Endodermal cell (in vitro differentiated cells): ENCODE data around the gene CARS1. TPM values are rescaled to one million over a fixed set of nuclear protein-coding genes. Genes with fewer than 3 reads are reported as not detected.

Experiments used
- DNase-seq: peaks from one replicate; pipeline ENCODE4 v3.0.0-alpha.2; 2017
- H3K27ac ChIP-seq: 2 replicates; pipeline ENCODE4 v1.5.1; 2013; ENCODE audit warnings: mild to moderate bottlenecking, low read depth, low read length, moderate library complexity
- H3K27me3 ChIP-seq: 2 replicates; pipeline ENCODE4 v1.6.1; 2013; ENCODE audit warnings: mild to moderate bottlenecking, low read length, moderate library complexity; ENCODE audit not compliant: insufficient read depth, control insufficient read depth, poor library complexity, severe bottlenecking
- H3K36me3 ChIP-seq: 2 replicates; pipeline ENCODE4 v1.7.0; 2013; ENCODE audit warnings: mild to moderate bottlenecking, low read length, moderate library complexity; ENCODE audit not compliant: control insufficient read depth, insufficient read depth
- H3K4me1 ChIP-seq: one replicate; pipeline ENCODE4 v1.7.0; 2013; ENCODE audit warnings: low read length; ENCODE audit not compliant: control insufficient read depth, insufficient read depth
- H3K4me3 ChIP-seq: 2 replicates; pipeline ENCODE4 v1.5.1; 2013; ENCODE audit warnings: mild to moderate bottlenecking, low read length, moderate library complexity
- H3K9ac ChIP-seq: 2 replicates; pipeline ENCODE4 v1.6.1; 2013; ENCODE audit warnings: mild to moderate bottlenecking, low read length, moderate library complexity; ENCODE audit not compliant: poor library complexity, severe bottlenecking; ENCODE audit errors: extremely low read depth
- H3K9me3 ChIP-seq: 2 replicates; pipeline ENCODE4 v1.6.1; 2013; ENCODE audit warnings: mild to moderate bottlenecking, low read length, moderate library complexity; ENCODE audit not compliant: control insufficient read depth
- H3K27ac Mint-ChIP-seq: 2 replicates; pipeline ENCODE4 v1.8.0; 2020; ENCODE audit warnings: mixed read lengths
- H3K27me3 Mint-ChIP-seq: 2 replicates; pipeline ENCODE4 v1.8.0; 2021; ENCODE audit warnings: mild to moderate bottlenecking, mixed read lengths; ENCODE audit not compliant: insufficient read depth
- H3K36me3 Mint-ChIP-seq: 2 replicates; pipeline ENCODE4 v1.8.0; 2020; ENCODE audit warnings: low read depth, mixed read lengths
- H3K4me1 Mint-ChIP-seq: 2 replicates; pipeline ENCODE4 v1.8.0; 2020; ENCODE audit warnings: mixed read lengths
- H3K4me3 Mint-ChIP-seq: 2 replicates; pipeline ENCODE4 v1.8.0; 2020; ENCODE audit warnings: mild to moderate bottlenecking, moderate library complexity, mixed read lengths
- H3K9me3 Mint-ChIP-seq: 2 replicates; pipeline ENCODE4 v1.8.0; 2020; ENCODE audit warnings: mild to moderate bottlenecking, mixed read lengths
- WGBS, 2 experiments: methylation state at CpG; one replicate each; pipeline versions ENCODE4 v1.1.5 to v1.1.7; 2013; ENCODE audit warnings: missing lambda C conversion rate in 2 of 2, mixed read lengths in 1 of 2; ENCODE audit not compliant: insufficient coverage in 1 of 2, insufficient read length in 1 of 2; 5-methylcytosine and 5-hydroxymethylcytosine counted together
- total RNA-seq, 2 donors: library from RNA; stranded (reverse); fragmentation: NEBNext Ultra II Directional in 1 of 2; extraction: Animal tissue kit (Norgen Biotek cat#: 25700) in 1 of 2; gene quantifications; 2 replicates in 1 of 2; 3 replicates in 1 of 2; pipeline ENCODE4 v1.2.1, GENCODE V29; 2021
- TF ChIP-seq, protein P1 (sequence below): fragments of 200-600 bp; sonication (generic); conservative IDR thresholded peaks from 2 replicates; pipeline ENCODE4 v1.5.0; 2021; ENCODE audit warnings: antibody characterized with exemption, mild to moderate bottlenecking

Gene CARS1
- total RNA-seq, 2 donors from 2014 or later: 48.0 to 52.8 TPM

DNA sequence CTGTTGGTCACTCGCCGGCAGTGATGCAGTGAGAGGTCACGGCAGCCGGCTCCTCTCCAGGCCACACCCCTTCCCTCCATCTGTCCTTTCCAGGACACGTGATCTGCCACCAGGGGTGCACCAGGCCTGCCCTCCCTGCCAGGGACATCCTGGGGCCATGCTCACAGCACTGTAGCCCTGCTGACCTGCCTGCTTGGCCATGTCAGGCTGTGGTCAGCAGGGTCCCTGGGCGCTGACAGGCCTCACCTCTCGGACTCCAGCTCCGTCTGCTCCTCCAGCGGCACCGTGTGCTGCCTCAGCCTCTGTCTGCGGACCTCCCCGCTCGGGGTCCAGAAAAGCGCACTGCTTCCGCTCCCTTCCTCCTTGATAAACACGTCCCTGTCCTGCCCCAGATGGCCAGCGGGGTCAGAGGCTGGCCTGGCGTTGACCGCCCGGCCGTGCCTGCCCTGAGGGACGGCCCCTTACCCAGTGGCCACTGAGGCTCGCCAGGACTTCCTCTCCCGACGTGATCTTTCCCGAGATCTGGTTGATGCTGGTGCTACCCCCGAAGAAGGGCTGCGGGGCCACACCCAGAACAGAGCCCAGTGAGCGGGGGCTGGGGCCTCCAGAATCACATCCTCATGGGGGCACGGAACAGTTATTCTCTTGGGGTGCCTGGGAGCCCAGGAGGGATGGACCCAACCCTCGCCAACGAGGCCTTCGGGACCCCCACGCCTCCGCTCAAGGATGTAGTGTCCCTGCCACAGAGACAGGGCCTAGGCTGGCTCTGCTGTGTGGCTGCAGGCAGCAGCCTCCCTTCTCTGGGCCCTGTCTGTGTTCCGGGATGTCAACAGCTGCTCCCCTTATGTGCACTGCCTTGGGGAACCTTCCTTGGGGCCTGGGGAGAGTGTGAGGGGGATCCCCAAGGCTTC, 36.3 kb upstream of the CARS1 start:
- Histone ChIP-seq H3K36me3 (no peaks in the 10 kb centered on the region), H3K4me3 (no peak overlapping the region), H3K27ac (no peak overlapping the region), H3K27me3 (no peaks in the 10 kb centered on the region), H3K4me1 (no peaks in the 10 kb centered on the region), H3K9me3 (no peaks in the 10 kb centered on the region), H3K9ac (no peak overlapping the region)
- Mint-ChIP-seq H3K4me1 (peaks cover 2% of the 10 kb centered on the region), H3K36me3 (peaks cover 3% of the 10 kb centered on the region), H3K27me3 (peaks cover 2% of the 10 kb centered on the region), H3K9me3 (peaks cover 7% of the 10 kb centered on the region), H3K27ac (no peak overlapping the region), H3K4me3 (no peak overlapping the region)
- peak; percentile 75 for DNase-seq
- TF ChIP-seq, protein P1, sequence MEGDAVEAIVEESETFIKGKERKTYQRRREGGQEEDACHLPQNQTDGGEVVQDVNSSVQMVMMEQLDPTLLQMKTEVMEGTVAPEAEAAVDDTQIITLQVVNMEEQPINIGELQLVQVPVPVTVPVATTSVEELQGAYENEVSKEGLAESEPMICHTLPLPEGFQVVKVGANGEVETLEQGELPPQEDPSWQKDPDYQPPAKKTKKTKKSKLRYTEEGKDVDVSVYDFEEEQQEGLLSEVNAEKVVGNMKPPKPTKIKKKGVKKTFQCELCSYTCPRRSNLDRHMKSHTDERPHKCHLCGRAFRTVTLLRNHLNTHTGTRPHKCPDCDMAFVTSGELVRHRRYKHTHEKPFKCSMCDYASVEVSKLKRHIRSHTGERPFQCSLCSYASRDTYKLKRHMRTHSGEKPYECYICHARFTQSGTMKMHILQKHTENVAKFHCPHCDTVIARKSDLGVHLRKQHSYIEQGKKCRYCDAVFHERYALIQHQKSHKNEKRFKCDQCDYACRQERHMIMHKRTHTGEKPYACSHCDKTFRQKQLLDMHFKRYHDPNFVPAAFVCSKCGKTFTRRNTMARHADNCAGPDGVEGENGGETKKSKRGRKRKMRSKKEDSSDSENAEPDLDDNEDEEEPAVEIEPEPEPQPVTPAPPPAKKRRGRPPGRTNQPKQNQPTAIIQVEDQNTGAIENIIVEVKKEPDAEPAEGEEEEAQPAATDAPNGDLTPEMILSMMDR: peak; percentile 32
- 90 to 92% methylated on average over 32 to 36 of the region's 36 CpGs for WGBS, 2 experiments

DNA sequence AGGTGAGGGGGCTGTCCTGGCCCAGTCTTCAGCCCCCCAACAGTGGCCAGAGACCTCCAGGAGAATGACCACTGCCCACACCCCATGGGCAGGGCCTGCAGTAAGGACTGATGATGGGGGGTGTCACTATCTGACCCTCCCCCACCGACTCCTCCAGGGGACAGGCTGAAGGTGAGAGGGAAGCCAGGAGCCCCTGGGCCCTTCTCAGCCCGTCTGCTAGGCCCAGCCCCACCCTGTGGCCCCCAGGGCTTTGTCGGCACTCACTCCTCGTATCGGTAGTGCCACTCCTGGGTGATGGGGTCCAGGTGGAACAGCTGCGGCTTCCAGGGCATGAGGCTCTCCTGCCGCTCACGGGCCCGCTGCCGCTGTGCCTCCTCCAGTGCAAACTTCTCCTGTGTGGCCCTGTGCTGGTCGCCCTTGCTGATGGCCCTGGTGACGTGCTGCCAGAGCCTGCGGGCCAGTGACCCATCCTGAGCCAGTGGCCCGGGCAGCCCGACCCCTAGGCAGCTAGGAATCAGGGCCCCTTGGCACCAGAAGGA, 35.4 kb upstream of the CARS1 start:
- Mint-ChIP-seq H3K9me3 (peaks cover 7% of the 10 kb centered on the region), H3K27me3 (peaks cover 2% of the 10 kb centered on the region), H3K4me1 (peaks cover 2% of the 10 kb centered on the region), H3K36me3 (peaks cover 3% of the 10 kb centered on the region), H3K4me3 (no peak overlapping the region), H3K27ac (no peak overlapping the region)
- DNase-seq: no peak
- H3K4me3 ChIP-seq: no peak overlapping the region
- no peak overlapping the region for H3K9ac ChIP-seq
- no peaks in the 10 kb centered on the region for H3K27me3 ChIP-seq
- H3K4me1 ChIP-seq: no peaks in the 10 kb centered on the region
- no peaks in the 10 kb centered on the region for H3K36me3 ChIP-seq
- 94 to 98% methylated on average over 6 to 15 of the region's 15 CpGs for WGBS, 2 experiments
- TF ChIP-seq, protein P1: no peak
- H3K27ac ChIP-seq: no peak overlapping the region
- H3K9me3 ChIP-seq: no peaks in the 10 kb centered on the region

DNA sequence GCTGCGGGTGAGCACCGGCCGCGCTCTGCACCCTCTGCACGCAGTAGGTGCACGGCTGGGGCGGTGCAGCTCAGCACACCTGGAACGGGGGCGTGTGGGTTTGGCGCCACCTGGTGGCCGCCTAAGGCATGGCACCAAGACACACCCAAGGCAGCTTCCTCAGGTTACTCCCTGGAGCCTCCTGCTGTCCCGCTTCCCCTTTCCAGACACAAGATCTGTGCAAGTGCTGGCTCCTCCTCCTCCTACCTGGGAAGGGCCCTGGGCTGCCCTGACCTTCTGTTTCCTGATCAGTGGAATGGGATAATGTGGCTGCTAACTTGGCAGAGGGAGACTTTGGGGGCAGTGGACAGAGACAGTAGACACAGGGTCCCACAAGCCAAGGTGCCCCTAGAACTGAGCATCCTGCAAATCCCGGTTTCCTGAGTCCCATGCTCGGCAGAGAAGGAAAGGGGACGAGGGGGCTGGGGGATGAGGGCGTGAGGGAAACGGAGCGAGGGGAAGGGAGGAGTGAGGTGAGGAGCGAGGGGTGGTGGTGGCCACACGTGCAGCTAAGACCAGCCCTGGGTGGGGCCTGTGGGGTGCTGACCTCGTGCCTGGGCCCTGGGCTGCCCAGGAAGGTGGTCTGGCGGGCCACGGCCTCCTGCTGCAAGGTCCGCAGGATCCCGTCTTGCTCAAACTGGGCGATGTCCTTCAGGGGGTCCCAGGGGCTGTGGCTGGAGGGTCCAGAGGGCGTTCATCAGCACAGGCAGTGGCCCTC, 34.8 kb upstream of the CARS1 start:
- Mint-ChIP-seq H3K36me3 (peaks cover 3% of the 10 kb centered on the region), H3K27ac (no peak overlapping the region), H3K9me3 (peaks cover 7% of the 10 kb centered on the region), H3K4me3 (no peak overlapping the region), H3K4me1 (peaks cover 2% of the 10 kb centered on the region), H3K27me3 (peaks cover 2% of the 10 kb centered on the region)
- Histone ChIP-seq H3K9ac (no peak overlapping the region), H3K27ac (no peak overlapping the region), H3K9me3 (no peaks in the 10 kb centered on the region), H3K4me1 (no peaks in the 10 kb centered on the region), H3K27me3 (no peaks in the 10 kb centered on the region), H3K36me3 (no peaks in the 10 kb centered on the region), H3K4me3 (no peak overlapping the region)
- WGBS, 2 experiments: 44 to 52% methylated on average over 9 to 27 of the region's 27 CpGs
- TF ChIP-seq, protein P1: peak; percentile 100
- DNase-seq: peak; percentile 98
